PC-9 (cell line): Measurements from ENCODE around the gene NKAIN2. TPM values are rescaled to one million over a fixed set of nuclear protein-coding genes. Genes with fewer than 3 reads are reported as not detected.

Source experiments
- BruUV-seq: library from RNA; stranded (reverse); fragments of 400-500 nt; replicated peaks from 2 replicates; lab custom pipeline; 2021; lab: Mats Ljungman, UMichigan
- CTCF ChIA-PET: fragments of 300-600 bp; sonication (Branson Sonifier 250); formaldehyde crosslinking; loops from one replicate; lab custom pipeline; 2022; ENCODE audit warnings: antibody characterized with exemption; lab: Charles Lee
- POLR2A ChIA-PET: fragments of 300-600 bp; sonication (Branson Sonifier 250); formaldehyde crosslinking; loops from one replicate; lab custom pipeline; 2022; ENCODE audit warnings: antibody characterized with exemption; ENCODE audit not compliant: unreplicated experiment; lab: Charles Lee
- DNase-seq, 2 experiments: peaks; one replicate each; pipeline versions ENCODE4 v3.0.0 to v3.0.0-alpha.2; 2015 to 2022; ENCODE audit warnings: mixed read lengths in 1 of 2
- H2AFZ ChIP-seq: fragments of 200-600 bp; sonication (generic); 2 replicates; pipeline ENCODE4 v1.8.1; 2017; ENCODE audit warnings: antibody characterized with exemption
- H3F3A ChIP-seq: fragments of 200-600 bp; sonication (generic); 2 replicates; pipeline ENCODE4 v1.8.1; 2017; ENCODE audit warnings: antibody characterized with exemption, mild to moderate bottlenecking, low read depth; ENCODE audit not compliant: insufficient read depth
- H3K27ac ChIP-seq: fragments of 200-600 bp; sonication (generic); 2 replicates; pipeline ENCODE4 v1.6.1; 2016; ENCODE audit warnings: mixed run types
- H3K27me3 ChIP-seq: fragments of 200-600 bp; sonication (generic); 2 replicates; pipeline ENCODE4 v1.6.1; 2016; ENCODE audit warnings: low read depth, mixed run types; ENCODE audit not compliant: insufficient read depth
- H3K36me3 ChIP-seq: fragments of 200-600 bp; sonication (generic); 2 replicates; pipeline ENCODE4 v1.6.1; 2016; ENCODE audit warnings: low read depth, mixed run types
- H3K4me1 ChIP-seq: fragments of 200-600 bp; sonication (generic); replicated peaks from 2 replicates; pipeline ENCODE4 v1.6.1; 2016; ENCODE audit warnings: mixed run types; ENCODE audit not compliant: insufficient read depth
- H3K4me2 ChIP-seq: fragments of 200-600 bp; sonication (generic); 2 replicates; pipeline ENCODE4 v1.6.1; 2017; ENCODE audit warnings: mixed run types
- H3K4me3 ChIP-seq: fragments of 200-600 bp; sonication (generic); 2 replicates; pipeline ENCODE4 v1.6.1; 2016; ENCODE audit warnings: mixed run types
- H3K79me2 ChIP-seq: fragments of 200-600 bp; sonication (generic); 2 replicates; pipeline ENCODE4 v1.6.1; 2017; ENCODE audit warnings: low read depth, mixed run types
- H3K9me2 ChIP-seq: fragments of 200-600 bp; sonication (generic); 2 replicates; pipeline ENCODE4 v1.8.1; 2017; ENCODE audit warnings: mild to moderate bottlenecking; ENCODE audit not compliant: insufficient read depth
- H3K9me3 ChIP-seq: fragments of 200-600 bp; sonication (generic); 2 replicates; pipeline ENCODE4 v1.8.1; 2016; ENCODE audit warnings: low read depth; ENCODE audit not compliant: insufficient read depth
- H4K20me1 ChIP-seq: fragments of 200-600 bp; sonication (generic); 2 replicates; pipeline ENCODE4 v1.8.1; 2017; ENCODE audit not compliant: insufficient read depth
- EZH2 ChIP-seq: fragments of 200-600 bp; sonication (generic); IDR thresholded peaks from 2 replicates; pipeline ENCODE4 v1.8.0; 2017; ENCODE audit warnings: antibody characterized with exemption, low read depth
- intact Hi-C: fragments of 100-400 bp; cut with micrococcal nuclease; formaldehyde crosslinking; loops from one replicate; pipeline ENCODE4 v1.10.0; 2022; ENCODE audit not compliant: unreplicated experiment
- total RNA-seq: library from RNA; stranded (reverse); gene quantifications from 2 replicates; pipeline ENCODE4 v1.2.3, GENCODE V29; 2021
- TF ChIP-seq, protein P1 (sequence below): fragments of 200-600 bp; sonication (generic); conservative IDR thresholded peaks from 2 replicates; pipeline ENCODE4 v1.6.1; 2017; ENCODE audit warnings: mixed run types, antibody characterized with exemption, mild to moderate bottlenecking, moderate library complexity

NKAIN2 gene
- total RNA-seq, 1 experiment from 2014 or later: not detected

DNA sequence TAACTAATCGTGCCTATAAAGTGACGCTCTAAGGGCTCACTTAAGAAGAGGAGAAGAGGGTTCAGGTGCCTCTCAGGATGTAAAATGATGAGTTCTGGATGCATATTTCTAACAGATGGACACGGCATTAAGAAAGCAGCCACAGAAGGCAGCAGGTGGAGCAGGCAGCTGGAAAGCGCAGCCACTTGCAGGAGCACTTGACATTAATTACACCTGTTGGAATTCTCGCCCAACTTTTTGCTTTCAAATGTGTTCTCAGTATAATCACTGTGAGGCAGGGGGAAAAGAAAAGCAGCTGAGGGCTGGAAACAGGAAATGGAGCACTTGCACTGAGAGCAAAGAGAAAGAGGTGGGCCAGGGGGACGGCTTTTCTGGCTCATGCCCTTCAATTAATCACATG, 164.2 kb downstream of the NKAIN2 start:
- no peaks in the 10 kb centered on the region for H3F3A ChIP-seq
- intact Hi-C loops: no loop called here
- CTCF ChIA-PET: no interaction called here

DNA sequence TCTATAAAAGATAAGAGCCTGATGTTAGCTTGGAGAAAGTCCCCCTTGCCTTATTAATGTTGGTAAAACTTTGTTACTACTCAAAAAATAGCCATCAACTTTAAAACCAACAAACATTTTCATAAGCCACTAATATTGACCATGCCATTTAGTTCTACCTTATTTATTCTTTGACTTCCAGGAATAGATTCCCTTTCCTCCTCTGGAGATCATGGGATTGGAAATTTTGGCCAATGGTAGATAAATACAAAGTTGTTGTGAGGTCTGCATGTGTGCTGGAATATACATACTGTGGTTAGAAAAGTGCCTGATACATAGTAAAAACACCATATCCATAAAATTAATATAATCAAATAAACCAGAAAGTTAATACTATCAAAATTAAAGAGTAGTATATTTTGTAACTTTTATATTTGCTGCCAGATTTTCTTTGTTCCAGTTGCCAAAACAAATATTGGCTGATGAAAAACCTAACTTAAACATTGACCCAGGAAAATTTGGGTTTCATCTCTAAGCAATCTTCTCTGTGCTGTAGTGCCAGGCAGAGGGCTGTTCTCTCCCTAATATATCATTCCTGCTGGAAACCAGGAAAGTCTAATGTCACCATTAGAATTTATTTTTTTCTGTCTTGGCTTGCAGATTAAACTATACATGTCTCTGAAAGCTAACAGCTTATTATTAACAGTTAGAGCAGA, 169.1 kb downstream of the NKAIN2 start:
- Histone ChIP-seq H3K27me3 (no peaks in the 10 kb centered on the region), H3K27ac (no peak overlapping the region), H3K9me3 (no peaks in the 10 kb centered on the region), H3F3A (no peaks in the 10 kb centered on the region), H3K9me2 (no peaks in the 10 kb centered on the region), H3K36me3 (no peaks in the 10 kb centered on the region), H3K4me2 (no peak overlapping the region), H3K4me1 (no peaks in the 10 kb centered on the region), H2AFZ (no peak overlapping the region), H3K79me2 (no peaks in the 10 kb centered on the region), H4K20me1 (no peaks in the 10 kb centered on the region), H3K4me3 (no peak overlapping the region)
- CTCF ChIA-PET: no interaction called here
- intact Hi-C loops: no loop called here
- TF ChIP-seq, protein P1, sequence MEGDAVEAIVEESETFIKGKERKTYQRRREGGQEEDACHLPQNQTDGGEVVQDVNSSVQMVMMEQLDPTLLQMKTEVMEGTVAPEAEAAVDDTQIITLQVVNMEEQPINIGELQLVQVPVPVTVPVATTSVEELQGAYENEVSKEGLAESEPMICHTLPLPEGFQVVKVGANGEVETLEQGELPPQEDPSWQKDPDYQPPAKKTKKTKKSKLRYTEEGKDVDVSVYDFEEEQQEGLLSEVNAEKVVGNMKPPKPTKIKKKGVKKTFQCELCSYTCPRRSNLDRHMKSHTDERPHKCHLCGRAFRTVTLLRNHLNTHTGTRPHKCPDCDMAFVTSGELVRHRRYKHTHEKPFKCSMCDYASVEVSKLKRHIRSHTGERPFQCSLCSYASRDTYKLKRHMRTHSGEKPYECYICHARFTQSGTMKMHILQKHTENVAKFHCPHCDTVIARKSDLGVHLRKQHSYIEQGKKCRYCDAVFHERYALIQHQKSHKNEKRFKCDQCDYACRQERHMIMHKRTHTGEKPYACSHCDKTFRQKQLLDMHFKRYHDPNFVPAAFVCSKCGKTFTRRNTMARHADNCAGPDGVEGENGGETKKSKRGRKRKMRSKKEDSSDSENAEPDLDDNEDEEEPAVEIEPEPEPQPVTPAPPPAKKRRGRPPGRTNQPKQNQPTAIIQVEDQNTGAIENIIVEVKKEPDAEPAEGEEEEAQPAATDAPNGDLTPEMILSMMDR: no peak
- no peak for TF ChIP-seq EZH2
- no peak for DNase-seq
- POLR2A ChIA-PET: no interaction called here
- BruUV-seq: no TSS peak

More for the DNA sequence above, 164.2 kb downstream of the NKAIN2 start:
- no peak for DNase-seq
- no peaks in the 10 kb centered on the region for H3K27me3 ChIP-seq
- no peak overlapping the region for H3K4me2 ChIP-seq
- H3K27ac ChIP-seq: no peak overlapping the region
- no TSS peak for BruUV-seq
- H4K20me1 ChIP-seq: no peaks in the 10 kb centered on the region
- H3K4me1 ChIP-seq: no peaks in the 10 kb centered on the region
- no peaks in the 10 kb centered on the region for H3K9me3 ChIP-seq
- H3K36me3 ChIP-seq: no peaks in the 10 kb centered on the region
- no peaks in the 10 kb centered on the region for H3K9me2 ChIP-seq
- TF ChIP-seq, protein P1: no peak
- no peak for TF ChIP-seq EZH2
- H3K4me3 ChIP-seq: no peak overlapping the region
- no peak overlapping the region; the same call in 1 of the 2 replicates for H2AFZ ChIP-seq
- POLR2A ChIA-PET: no interaction called here
- H3K79me2 ChIP-seq: no peaks in the 10 kb centered on the region

DNA sequence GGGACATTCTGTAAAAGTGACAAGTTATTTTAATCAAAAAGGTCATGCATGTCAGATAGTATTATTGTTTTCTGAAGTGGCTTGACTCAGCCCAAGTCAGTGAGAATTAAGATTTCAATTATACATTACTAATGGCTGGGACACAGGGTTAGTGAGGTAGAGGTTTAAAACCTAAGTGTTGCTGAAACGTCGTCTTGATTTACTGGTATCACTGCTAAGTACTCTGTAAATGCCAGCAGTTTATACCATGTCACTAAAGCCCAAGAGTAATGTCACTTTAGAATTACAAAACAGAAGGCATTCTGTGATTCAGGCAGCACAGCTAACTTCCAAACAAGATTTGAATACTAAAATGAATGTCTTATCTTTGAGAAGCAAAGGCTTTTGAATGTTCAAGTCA, 176.6 kb downstream of the NKAIN2 start:
- intact Hi-C loops: no loop called here
- H3K9me3 ChIP-seq: no peaks in the 10 kb centered on the region
- TF ChIP-seq, protein P1: no peak
- no peak for TF ChIP-seq EZH2

More for the DNA sequence above, 176.6 kb downstream of the NKAIN2 start:
- DNase-seq: no peak
- H3K4me2 ChIP-seq: no peak overlapping the region
- no peak overlapping the region for H2AFZ ChIP-seq
- BruUV-seq: no TSS peak
- ChIA-PET POLR2A (no interaction called here), CTCF (no interaction called here)
- no peaks in the 10 kb centered on the region for H3F3A ChIP-seq
- no peak overlapping the region for H3K4me3 ChIP-seq
- H3K9me2 ChIP-seq: no peaks in the 10 kb centered on the region
- H4K20me1 ChIP-seq: no peaks in the 10 kb centered on the region
- no peaks in the 10 kb centered on the region for H3K79me2 ChIP-seq
- H3K27ac ChIP-seq: no peak overlapping the region
- H3K27me3 ChIP-seq: no peaks in the 10 kb centered on the region
- no peaks in the 10 kb centered on the region for H3K36me3 ChIP-seq
- H3K4me1 ChIP-seq: no peaks in the 10 kb centered on the region
